Measurements from ENCODE around the gene LRRC61. TPM values are rescaled to one million over a fixed set of nuclear protein-coding genes. Genes with fewer than 3 reads are reported as not detected.
A peak's percentile ranks its signal among the peaks of the same experiment; 100 is the strongest.

Gene LRRC61
- total RNA-seq, 1 experiment from 2014 or later, result 48.1 TPM

DNA sequence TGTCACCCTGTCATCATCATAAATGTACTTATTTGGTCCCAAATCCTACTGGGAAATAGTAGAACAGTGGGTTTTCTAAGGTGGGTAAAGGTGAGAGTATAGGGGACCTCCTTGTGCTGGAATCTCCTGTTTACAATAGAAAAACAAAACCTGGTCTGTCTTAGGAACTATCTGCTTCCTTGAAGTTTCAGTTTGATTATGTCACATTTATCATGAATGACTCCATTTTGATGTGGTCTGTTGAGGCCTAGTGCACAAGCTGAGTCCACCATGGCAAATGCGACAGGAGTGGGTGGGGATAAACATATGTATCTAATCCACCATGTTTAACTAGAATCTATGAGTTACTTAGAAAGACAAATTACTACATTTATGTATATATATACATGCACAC, 32.5 kb downstream of the LRRC61 start:
- Histone ChIP-seq H3K27me3 (replicated peaks; ENCODE audit: insufficient read depth, low read depth, low read length, poor library complexity) (no peaks in the 10 kb centered on the region), H3K9me3 (ENCODE audit: low read depth, low read length, poor library complexity, severe bottlenecking) (no peaks in the 10 kb centered on the region), H3K36me3 (ENCODE audit: insufficient read depth, low read length, poor library complexity, severe bottlenecking) (no peaks in the 10 kb centered on the region), H3K4me1 (ENCODE audit: insufficient read depth, low read length, poor library complexity, severe bottlenecking) (peaks cover 25% of the 10 kb centered on the region), H3K4me3 (ENCODE audit: low read depth, low read length, poor library complexity, severe bottlenecking) (no peak overlapping the region), H3K27ac (ENCODE audit: low read depth, low read length, poor library complexity, severe bottlenecking) (no peak overlapping the region)
- DNase-seq (ENCODE audit: low spot score), result no peak
- intact Hi-C loops (cut with micrococcal nuclease; ENCODE audit: unreplicated experiment), result loop anchor here (5.0 kb wide), 1 partner anchor 67 kb away; no protein-coding TSS in a partner anchor
- CTCF ChIA-PET, result interaction anchor here (0.7 kb wide), 1 partner anchor 34 kb away, joined by 8 read pairs; no protein-coding TSS in a partner anchor
- POLR2A ChIA-PET (ENCODE audit: low non-redundant PET), result no interaction called here
- no TSS peak for BruUV-seq (replicated peaks)
- no peak for TF ChIP-seq EZH2 (IDR thresholded peaks at IDR 0.05; ENCODE audit: borderline replicate concordance, low read depth, low read length, poor library complexity, severe bottlenecking)
- TF ChIP-seq, protein P1, sequence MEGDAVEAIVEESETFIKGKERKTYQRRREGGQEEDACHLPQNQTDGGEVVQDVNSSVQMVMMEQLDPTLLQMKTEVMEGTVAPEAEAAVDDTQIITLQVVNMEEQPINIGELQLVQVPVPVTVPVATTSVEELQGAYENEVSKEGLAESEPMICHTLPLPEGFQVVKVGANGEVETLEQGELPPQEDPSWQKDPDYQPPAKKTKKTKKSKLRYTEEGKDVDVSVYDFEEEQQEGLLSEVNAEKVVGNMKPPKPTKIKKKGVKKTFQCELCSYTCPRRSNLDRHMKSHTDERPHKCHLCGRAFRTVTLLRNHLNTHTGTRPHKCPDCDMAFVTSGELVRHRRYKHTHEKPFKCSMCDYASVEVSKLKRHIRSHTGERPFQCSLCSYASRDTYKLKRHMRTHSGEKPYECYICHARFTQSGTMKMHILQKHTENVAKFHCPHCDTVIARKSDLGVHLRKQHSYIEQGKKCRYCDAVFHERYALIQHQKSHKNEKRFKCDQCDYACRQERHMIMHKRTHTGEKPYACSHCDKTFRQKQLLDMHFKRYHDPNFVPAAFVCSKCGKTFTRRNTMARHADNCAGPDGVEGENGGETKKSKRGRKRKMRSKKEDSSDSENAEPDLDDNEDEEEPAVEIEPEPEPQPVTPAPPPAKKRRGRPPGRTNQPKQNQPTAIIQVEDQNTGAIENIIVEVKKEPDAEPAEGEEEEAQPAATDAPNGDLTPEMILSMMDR (conservative IDR thresholded peaks at IDR 0.05; ENCODE audit: low read depth, low read length), result no peak

DNA sequence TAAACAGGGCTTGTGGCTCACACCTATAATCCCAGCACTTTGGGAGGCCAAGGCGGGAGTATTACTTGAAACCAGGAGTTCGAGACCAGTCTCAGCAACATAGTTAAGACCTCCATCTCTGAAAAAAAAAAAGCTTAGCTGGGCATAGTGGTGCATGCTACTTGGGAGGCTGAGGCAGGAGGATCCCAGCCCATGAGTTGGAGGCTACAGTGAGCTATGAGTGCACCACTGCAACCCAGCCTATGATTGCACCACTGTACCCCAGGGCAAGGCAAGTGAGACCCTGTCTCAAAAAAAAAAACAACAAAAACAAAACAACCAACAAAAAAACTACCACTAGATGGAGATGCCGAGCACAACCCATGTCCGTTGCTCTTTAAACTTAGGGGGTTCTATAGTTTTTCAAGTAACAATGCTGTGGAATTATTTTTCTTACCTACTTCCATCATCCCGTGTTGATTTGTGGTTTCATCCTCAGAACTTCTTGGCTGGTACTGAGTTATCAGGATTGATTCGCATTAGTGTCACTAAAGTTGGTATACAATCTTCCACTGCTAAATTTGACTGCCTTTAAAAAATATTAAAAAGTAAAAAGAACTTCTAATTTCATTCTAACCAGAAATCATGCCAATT, 33.2 kb downstream of the LRRC61 start:
- ChIA-PET POLR2A (ENCODE audit: low non-redundant PET) (no interaction called here), CTCF (interaction anchor here (0.6 kb wide), 1 partner anchor 10 kb away, joined by 5 read pairs; no protein-coding TSS in a partner anchor)
- no peaks in the 10 kb centered on the region for H3K9me3 ChIP-seq (ENCODE audit: low read depth, low read length, poor library complexity, severe bottlenecking)
- peaks cover 25% of the 10 kb centered on the region for H3K4me1 ChIP-seq (ENCODE audit: insufficient read depth, low read length, poor library complexity, severe bottlenecking)
- no peaks in the 10 kb centered on the region for H3K36me3 ChIP-seq (ENCODE audit: insufficient read depth, low read length, poor library complexity, severe bottlenecking)
- H3K27me3 ChIP-seq (replicated peaks; ENCODE audit: insufficient read depth, low read depth, low read length, poor library complexity), result no peaks in the 10 kb centered on the region
- intact Hi-C loops (cut with micrococcal nuclease; ENCODE audit: unreplicated experiment), result loop anchor here (5.0 kb wide), 1 partner anchor 66 kb away; no protein-coding TSS in a partner anchor
- TF ChIP-seq, protein P1 (conservative IDR thresholded peaks at IDR 0.05; ENCODE audit: low read depth, low read length), result peak; percentile 81
- no peak for TF ChIP-seq EZH2 (IDR thresholded peaks at IDR 0.05; ENCODE audit: borderline replicate concordance, low read depth, low read length, poor library complexity, severe bottlenecking)
- no TSS peak for BruUV-seq (replicated peaks)
- no peak overlapping the region for H3K27ac ChIP-seq (ENCODE audit: low read depth, low read length, poor library complexity, severe bottlenecking)
- DNase-seq (ENCODE audit: low spot score), result peak; percentile 67
- no peak overlapping the region for H3K4me3 ChIP-seq (ENCODE audit: low read depth, low read length, poor library complexity, severe bottlenecking)

DNA sequence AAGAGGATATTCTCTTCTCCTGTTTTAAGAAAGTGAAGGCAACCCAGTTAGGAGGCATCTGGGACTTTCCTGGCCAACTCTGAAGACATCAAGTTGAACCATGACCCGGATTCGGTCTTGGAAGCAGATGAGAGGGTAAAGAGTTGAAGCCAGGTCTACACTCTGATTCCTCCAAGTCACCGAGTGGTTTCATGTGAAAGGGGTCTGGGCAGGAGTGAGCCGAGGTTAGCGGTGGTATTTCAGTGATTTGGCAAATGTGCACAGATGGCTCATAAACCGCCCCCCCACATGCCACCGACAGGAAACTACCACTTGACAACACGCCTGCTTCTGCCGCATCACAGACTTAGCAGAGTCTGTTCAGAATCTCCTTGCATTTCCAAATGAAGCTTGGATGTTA, 34.1 kb downstream of the LRRC61 start:
- no peaks in the 10 kb centered on the region for H3K9me3 ChIP-seq (ENCODE audit: low read depth, low read length, poor library complexity, severe bottlenecking)
- H3K4me3 ChIP-seq (ENCODE audit: low read depth, low read length, poor library complexity, severe bottlenecking), result no peak overlapping the region
- intact Hi-C loops (cut with micrococcal nuclease; ENCODE audit: unreplicated experiment), result loop anchor here (5.0 kb wide), 1 partner anchor 65 kb away; no protein-coding TSS in a partner anchor
- peak overlapping the region; percentile 75 for H3K27ac ChIP-seq (ENCODE audit: low read depth, low read length, poor library complexity, severe bottlenecking)
- TSS peak; percentile 51 for BruUV-seq (replicated peaks)
- H3K27me3 ChIP-seq (replicated peaks; ENCODE audit: insufficient read depth, low read depth, low read length, poor library complexity), result no peaks in the 10 kb centered on the region
- POLR2A ChIA-PET (ENCODE audit: low non-redundant PET), result interaction anchor here (0.6 kb wide), 1 partner anchor 601 kb away, joined by 4 read pairs; no protein-coding TSS in a partner anchor
- peak; percentile 88 for DNase-seq (ENCODE audit: low spot score)
- H3K36me3 ChIP-seq (ENCODE audit: insufficient read depth, low read length, poor library complexity, severe bottlenecking), result no peaks in the 10 kb centered on the region
- TF ChIP-seq, protein P1 (conservative IDR thresholded peaks at IDR 0.05; ENCODE audit: low read depth, low read length), result no peak
- TF ChIP-seq EZH2 (IDR thresholded peaks at IDR 0.05; ENCODE audit: borderline replicate concordance, low read depth, low read length, poor library complexity, severe bottlenecking), result no peak
- CTCF ChIA-PET, result no interaction called here
- peaks cover 26% of the 10 kb centered on the region for H3K4me1 ChIP-seq (ENCODE audit: insufficient read depth, low read length, poor library complexity, severe bottlenecking)
